GM18499 (cell line): ENCODE results near the gene TMEM107.

Experiments
- ATAC-seq: cut with Tn5 transposase; IDR thresholded peaks from one replicate; pipeline ENCODE4 v1.9.1; 2021; ENCODE audit warnings: moderate number of reproducible peaks; ENCODE audit not compliant: insufficient read depth, unreplicated experiment

Gene TMEM107

DNA sequence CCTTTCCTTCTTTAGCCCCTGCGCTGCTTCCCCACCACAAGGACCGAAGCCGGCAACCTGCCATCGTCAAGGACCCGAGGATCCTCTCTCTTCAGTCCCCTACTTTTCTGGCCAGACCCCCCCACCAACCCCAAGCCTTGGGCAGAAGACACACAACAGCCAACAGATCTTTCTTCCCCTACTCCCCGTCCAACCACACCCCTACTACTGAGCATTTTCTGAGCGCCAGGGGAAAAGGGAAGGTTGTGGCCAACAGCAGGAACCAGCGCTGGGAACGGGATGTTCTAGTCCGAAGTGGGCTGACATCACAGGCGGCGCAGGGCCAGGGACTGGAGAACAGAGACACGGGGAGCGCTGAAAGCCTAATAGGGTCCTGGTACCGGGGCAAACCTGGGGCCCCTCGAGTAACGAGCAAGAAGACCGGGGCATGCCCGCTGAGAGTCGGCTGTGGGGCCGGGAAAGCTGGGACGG lies 24.5 kb downstream of the TMEM107 start:
- ATAC-seq: no peak

DNA sequence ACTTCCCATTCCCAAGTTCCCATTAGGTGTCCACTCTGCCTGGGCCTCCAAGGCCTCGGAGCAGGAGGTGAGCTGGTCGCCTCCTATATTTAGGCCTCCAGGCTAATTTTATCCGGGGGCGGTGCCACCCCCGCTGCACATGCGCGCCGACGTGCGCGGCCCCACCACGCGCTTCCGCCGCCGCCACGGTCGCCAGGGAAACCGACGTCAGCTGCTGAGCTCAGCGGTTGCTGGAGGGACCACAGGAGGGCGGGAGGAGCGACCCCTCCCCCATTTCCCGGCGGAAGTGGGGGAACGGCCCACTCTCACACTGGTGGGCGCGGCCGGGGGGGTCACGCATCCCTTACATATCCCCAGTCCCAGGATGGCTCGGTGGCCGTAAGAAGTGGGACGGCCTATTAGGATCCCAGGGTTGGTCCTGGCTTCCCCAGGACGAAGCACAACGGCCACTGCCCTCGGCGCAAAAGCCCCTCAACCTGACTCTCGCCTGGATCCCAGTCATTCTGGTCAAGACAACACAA lies 25.0 kb downstream of the TMEM107 start:
- no peak for ATAC-seq

DNA sequence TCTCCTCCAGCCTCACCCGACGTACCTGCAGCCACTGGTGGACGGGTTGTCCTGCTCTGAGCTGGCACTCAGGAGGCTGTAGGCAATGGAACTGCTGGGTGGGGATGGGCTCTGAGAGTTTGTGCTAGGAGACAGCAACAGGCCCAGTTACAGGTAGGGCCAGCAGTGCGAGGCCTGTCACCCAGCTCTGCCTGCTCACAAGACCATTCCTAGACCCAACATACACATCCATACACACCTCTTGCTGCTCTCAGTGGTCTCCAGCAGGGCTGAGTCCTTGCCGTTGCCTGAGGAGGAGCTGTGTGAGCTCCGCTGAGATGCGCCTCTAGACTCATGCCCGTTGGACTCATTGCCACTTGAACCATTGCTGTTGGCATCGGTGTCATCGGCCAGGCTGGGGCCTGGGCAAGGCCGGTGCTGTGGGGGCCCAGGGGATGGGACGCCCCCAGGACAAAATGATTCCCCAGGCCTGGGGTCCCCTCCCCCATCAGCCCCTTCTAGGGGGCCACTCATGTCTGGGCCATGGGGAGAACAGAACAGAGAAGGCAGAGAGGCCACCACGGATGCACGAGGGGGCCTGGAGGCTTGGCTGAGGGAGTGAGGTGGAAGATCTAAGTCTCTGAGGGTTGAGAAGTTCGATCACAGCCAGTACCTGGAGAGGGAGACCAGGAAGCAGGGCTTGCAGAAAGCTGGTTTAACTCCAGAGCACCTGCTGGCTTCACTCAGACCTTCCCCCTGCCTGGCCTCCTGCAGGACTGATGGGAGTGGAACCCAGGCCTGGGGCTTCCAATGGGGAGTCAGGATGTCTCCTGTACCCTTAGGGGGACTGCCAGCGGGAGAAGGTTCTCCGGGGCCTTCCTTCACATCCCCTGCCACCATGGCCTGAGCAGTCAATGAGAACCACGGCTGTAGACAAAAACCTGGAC lies 25.7 kb downstream of the TMEM107 start:
- no peak for ATAC-seq

DNA sequence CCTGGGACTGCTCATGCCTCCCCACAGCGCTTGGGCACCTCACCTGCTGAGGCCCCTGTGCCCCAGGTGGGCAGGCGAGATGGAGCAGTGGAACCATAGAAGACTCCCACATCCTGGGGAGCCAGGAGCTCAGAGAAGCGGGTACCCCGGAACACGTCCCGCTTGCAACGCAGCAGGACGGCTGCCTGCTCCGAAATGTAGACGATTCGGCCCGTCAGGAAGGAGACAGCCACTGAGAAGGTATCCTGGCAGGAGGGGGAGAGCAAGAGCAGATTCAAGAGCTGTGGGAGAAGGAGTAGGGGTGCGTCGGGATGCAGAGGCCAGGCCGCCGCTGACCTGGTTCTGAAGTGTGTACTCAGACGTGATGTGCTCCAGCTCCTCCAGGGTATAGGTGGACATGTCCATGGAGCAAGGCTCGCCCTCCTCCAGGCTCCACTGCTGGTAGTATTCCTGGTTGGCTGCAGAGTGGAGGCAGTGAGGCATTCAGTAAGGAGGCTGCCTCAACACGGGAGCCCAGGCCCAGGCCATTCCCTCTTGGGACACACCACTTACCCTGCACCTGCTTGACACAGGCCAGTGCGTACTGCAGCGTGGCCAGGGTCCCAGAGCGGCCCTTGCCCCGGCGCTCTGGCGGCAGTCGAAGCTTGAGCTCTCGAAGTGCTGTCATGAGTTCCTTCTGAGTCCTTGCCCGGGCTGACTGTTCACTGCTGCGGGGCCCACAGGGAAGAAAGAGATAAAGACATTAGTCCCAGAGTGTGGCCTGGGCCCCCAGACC lies 26.6 kb downstream of the TMEM107 start:
- ATAC-seq: no peak

DNA sequence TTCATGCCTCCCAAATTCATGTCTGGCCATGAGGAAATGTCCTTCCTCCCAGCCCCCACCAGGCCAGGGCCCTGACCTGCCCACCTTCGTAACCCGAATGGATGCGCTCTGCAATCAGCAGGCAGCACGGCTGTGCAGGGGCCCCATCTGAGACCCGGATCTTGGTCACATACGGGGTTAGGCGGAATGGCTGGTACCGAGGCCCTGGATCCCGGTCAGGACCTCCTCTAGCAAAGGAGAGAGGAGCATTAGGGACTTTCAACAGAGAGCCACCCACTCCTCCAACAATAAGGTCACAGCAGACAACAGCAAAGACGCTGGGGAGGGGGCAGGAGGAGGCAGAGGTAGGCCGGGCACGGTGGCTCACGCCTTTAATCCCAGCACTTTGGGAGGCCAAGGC lies 27.6 kb downstream of the TMEM107 start:
- no peak for ATAC-seq

DNA sequence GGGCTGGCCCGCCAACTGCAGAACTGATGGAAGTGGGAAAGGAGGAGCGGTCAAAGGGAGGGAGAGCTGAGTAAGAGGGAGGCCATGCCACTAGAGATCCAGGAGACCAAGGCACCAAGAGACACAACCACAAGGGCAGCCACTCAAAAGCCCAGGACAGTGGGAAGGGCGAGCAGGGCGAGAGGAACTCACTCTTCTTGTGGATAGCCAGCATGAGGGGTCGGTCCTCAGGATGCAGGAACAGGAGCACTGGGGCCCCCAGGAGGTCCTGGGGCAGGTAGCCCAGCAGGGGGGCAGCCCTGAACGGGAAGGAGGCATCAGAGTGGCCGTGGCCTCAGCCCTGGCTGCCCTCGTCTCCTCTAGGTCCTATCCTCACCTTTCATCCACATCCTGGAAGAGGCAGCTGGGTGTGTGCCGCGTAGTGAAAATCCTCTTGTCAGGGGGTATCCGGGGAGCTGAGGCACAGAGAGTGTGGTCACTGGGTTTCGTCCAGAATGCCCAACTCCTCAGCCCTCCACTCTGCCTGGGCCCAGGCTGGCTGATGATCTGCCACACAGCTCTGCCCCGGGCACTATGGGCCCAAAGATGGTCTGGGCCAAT lies 28.3 kb downstream of the TMEM107 start:
- ATAC-seq: no peak

DNA sequence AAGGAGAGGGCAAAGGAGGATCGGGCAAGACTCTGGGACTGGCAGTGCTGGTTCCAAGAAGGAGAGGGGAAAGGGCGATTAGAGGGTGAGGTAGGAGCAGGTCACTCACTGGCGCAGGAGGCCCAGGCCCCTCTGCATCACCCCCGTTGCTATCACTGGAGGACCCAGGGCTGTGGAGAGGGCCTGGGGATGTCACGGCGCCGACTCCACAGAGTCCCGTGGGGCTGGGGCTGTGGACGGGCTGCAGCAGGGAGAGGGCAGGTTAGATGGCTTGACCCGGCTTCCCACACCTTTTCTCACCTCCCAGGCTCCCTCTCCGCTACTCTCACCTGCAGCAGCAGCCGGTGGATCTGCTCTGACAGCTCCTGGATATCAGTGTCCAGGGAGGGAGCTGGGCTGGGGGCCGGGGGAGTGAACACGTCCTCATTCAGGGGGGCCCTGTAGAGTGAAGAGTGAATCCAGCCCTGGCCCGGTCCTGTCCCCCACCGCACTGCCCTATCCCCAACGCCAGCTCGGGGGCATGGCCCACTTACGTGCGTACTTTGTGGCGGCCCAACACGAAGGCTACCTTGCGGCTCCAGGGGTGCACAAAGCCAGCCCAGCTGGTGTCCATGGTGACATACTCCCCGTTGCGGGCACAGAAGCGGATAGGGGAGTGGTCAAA lies 28.9 kb downstream of the TMEM107 start:
- no peak for ATAC-seq

DNA sequence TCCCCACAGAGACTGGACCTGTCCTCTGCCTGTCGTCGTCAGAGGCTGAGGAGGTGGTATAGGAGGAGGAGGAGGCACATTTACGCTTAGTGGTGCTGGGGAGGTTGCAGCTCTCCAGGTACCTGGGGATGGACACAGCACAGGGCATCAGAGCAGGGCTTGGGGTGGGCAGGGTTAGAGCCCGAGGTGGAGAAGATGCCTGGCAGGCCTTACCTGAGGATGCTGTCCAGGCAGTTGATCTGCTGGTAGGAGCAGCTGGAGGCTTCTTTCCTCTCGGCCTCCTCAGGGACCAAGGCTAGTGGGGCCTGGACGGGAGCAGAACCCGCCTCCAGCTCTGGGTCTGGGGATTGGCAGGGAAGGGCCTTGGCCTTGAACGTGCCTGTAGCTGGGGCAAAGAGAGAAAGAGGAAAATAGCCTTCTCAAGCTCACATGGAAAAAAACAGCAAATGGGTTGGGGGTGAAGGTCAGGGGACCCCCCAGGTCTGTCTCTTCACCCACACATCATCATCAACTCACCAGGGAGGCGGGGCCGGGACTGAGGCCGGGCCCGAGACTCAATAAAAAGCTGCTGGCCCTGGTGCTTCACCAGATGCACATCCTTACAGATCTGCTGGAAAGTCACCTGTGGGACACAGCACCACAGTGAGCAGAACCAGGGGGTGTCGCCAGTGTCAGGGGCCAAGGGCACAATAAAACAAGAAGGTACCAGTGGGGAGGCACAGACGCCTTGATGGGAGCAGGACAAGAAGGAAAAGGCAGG lies 29.6 kb downstream of the TMEM107 start:
- ATAC-seq: no peak

DNA sequence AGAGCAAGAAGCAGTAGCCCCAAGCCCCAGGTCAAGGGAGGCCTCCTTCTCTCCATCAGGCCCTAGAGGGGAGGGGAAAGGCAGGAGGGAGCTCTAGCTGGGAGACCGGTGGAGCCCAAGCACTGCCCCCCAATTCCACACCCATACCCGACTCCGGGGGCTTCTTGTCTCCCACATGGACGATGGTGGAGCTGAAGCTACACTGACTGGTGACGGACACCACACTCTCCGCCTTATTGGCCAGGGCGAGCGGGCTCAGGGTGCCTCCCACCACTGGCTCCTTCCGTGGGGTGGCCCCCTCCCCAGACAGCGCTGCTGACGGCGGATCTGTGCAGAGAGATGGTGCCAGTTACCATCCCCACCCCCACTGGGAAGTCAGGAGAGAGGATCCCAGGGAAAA lies 30.4 kb downstream of the TMEM107 start:
- ATAC-seq: no peak

DNA sequence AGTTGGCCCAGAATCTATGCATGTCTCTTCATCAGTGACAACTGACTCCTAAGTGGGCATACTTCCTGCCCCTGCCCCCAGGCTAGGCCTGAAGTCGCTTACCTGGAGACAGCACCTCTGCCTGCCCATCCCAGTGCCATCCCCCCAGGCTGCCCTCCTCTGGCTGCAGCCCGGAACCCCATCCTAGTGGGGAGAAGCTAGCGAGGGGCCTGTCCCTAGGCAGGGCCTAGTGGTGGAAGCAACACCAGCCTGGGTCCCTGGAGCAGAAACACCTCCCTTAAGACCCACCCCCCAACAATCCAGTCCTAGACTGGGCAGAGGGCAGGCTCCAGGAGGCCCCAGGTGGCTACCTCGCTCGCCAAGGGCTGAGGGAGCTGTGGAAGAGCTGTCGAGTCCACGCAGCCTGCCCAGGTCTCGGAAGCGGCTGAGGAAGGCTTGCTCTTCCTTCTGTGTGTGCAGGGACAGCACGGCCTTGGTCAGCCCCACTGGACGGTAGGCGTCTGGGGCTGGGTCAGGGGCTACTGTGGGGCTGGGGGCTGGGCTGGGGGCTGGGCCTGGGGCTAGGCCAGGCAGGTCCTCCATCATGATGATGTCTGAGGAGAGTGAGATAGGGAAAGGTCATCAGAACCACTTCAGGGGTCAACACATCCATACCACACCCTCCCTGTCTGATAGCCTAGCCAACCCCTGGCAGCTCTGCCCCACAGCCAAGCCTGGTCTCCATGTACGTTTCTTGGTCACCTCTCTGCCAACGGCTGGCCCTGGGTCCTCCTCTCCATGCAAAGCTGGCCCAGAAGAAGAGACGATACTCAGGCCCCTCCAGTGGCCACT lies 31.6 kb downstream of the TMEM107 start:
- no peak for ATAC-seq

DNA sequence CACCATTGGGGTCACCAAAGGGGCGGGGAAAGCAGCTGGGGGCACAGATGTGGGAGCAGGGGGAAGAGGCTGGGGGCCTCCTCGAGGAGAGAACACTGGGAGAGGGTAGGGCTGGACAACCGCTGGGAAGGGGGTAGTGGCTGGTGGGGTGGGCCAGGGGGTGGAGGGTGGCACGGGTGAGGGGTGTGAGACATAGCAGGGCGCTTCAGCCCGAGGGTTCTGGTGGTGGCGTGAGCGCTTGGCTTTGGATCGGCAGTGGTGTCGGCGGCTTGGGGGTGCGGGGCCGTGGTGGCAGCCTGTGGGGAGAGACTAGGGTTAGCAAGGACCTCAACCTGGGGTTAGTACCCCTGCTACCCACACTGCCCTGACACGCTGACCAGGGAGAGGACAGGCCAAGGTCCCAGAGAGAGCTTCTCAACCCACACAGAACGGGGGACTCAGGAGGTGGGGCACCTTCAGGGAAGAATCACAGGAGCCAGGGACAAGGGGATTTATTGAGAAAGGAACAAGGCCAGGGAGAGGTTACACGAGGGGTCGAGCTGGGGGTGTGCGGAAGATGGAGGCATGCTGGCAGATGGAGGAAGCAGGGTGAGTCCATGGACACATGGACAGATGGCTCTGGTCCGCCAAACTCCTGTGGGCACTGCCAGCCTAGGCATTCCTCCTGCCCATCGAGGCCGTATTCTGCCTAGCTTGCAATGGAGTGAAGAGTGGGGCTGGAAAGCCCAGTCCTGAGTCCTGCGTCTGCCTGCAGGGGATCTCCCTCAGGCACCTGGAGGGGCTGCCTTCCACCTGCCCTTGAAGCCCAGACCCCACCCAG lies 32.4 kb downstream of the TMEM107 start:
- no peak for ATAC-seq

DNA sequence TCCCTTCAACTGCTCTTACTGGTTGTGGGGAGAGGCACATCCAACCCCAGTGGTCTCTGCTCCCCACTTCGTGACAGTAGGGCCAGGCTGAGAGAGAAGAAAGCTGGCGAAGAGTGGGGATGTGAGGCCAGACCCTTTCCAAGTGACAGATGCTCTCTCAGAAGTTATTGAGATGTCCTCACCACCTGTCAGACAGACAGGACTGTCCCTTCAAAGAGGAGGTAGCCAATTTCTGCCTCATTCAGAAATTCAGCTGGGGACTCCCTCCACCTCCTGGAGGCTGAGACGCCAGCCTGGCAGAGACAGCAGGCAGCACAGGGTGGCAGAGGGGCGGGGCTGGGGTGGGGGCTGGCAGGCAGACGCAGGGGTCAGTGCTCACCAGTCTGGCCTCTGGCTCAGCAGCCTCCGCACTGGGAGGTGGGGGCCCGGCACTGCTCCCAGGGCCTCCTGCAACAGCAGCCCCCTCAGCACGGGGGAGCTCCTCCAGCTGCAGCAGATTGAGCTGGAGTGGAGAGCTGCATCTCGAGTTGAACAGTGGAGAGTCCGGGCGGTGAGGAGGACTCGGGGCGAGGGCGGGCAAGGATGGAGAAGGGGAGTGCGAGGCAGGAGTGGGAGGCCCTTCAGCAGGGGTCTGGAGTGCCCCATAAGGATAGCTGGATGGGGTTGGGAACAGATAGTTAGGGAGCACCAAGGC lies 33.1 kb downstream of the TMEM107 start:
- no peak for ATAC-seq

DNA sequence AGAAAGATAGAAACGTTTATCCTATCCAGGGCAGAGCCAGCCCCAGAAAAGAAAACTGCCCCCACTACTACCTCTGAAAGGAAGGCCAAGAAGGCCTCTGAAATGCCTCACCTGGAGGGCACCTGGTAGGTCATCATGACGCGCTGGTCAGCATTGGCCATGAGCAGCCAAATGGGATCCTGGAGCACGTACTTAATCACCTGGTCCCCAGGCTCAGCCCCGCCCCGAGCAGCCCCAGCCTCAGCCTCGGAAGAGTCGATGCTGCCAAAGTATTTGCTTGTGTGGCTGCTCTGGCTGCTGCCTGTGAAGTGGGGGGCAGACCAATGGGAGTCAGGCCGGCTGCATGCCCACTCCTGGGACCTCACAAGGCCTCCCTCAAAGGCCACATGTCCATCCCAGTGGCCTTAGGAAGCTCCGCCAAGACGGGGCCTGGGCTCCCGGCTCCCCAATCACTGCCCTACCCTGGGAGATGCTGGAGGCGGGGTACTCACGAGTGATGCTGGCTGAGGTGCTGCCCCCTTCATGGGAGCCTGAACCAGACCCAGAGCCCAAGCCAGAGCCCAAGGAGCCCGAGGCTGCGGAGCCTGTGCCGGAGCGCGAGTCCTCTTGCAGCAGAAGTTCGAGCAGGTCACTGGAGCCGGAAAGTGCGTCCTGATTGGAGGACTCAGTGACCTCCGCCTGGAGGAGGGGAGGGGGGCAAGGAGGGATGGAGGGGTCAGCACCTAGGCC lies 33.9 kb downstream of the TMEM107 start:
- no peak for ATAC-seq

DNA sequence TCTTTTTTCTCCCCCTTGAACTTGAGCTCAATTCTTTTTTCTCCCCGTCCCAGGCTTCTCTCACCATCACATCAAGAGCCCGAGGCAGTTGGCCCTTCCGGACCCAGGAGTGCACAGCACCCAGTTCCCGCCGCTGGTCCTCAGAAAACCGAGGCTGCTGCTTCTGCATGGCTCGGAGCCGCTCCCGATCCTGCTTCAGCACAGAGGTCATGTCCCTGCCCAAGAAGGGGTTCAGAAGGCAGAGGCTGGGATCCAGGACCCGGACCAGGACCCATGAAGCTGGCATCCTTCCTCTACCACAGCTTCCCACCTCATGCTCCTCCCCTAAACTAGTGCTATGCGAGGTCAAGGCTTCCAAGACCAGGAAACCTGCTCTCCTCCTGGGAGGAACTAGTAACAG lies 34.4 kb downstream of the TMEM107 start:
- no peak for ATAC-seq

DNA sequence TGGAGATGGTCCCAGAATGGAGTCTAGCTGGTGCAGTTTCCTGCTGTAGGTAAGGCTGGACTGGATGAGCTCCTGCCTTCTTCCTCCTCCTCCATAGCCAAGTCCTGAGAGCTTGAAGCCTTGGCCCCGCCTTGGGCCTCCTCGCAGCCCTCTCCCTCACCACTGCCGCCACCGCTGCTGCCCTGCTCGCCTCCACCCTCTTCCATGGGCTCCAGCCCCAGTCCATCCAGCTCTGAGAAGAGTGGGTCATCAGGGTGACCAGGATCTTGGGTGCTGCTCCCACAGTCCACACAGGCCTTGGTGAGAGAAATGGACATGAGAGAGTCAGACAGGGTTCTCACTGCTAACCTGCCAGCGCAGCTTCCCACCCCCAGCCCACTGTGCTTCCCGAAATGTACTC lies 35.1 kb downstream of the TMEM107 start:
- no peak for ATAC-seq
